ENCODE results near the gene FNDC3B. TPM values are rescaled to one million over a fixed set of nuclear protein-coding genes. Genes with fewer than 3 reads are reported as not detected.

The FNDC3B gene
- total and polyA plus RNA-seq, 2 of the 8 experiments (the other 6 are each of a cell fraction or from before 2014, with no cell fraction given), result 14.1 to 44.4 TPM

DNA sequence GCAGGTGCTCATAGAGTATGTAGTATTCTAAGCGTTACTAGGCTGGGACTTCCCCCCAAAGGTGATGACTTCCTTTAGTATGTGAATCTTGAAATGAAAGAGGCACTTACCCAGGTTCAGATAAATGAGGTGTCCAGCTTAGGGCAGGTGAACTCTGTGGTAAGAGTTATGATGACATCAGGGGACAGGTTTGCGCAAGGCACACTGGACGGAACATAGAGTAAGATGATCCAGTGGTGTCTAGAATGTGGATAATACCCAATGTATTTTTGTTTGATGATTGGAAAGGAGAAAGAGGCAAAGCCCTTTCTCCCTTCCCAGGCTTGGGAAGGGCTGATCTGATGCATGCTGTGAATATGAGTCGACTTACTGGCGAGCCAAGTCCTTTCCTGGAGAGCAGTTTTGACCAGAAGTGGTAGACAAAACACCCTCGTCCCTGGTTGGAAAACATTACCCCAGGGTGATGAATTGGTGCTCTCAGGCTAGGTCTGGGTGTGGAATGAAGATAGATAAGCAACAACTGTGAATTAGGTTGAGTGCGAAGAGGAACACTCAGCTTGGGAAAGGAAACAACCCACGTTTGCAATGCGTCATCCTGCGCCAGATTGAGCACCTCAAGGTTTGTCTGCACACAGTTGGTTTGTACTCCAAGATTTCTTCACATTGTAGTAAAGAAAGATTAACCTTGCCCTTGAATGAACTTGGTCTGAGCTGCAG is 284.7 kb downstream of the FNDC3B start:
- no peak overlapping the region for H2BK12ac ChIP-seq (ENCODE audit: low read depth, low read length)
- H4K5ac ChIP-seq (ENCODE audit: insufficient read length, low read depth, low read length), result no peak overlapping the region
- no peaks in the 10 kb centered on the region for H3K4me1 ChIP-seq (replicated peaks in 1 of 4; ENCODE audit: control insufficient read depth in 3 of 4, insufficient read depth in 4 of 4, low read length in 3 of 4)
- no peak overlapping the region for H4K8ac ChIP-seq (ENCODE audit: extremely low read depth, insufficient read depth, low read length)
- H3K18ac ChIP-seq (ENCODE audit: extremely low read depth, low read length), result no peak overlapping the region
- FAIRE-seq, result no peak
- no peak overlapping the region for H4K91ac ChIP-seq (replicated peaks; ENCODE audit: insufficient read length, low read length)
- H3K4me2 ChIP-seq (ENCODE audit: insufficient read depth in 1 of 2, low read depth in 2 of 2, low read length in 2 of 2), result no peak overlapping the region
- no peak overlapping the region for H2BK5ac ChIP-seq (ENCODE audit: low read depth, low read length)
- no peak overlapping the region for H3K4ac ChIP-seq (replicated peaks; ENCODE audit: insufficient read length, low read depth, low read length)
- H3K36me3 ChIP-seq (ENCODE audit: control insufficient read depth in 2 of 4, insufficient read depth in 4 of 4, low read length in 3 of 4), result peaks cover 4 to 17% (median 9%) of the 10 kb centered on the region in 4 experiments; a peak in 6 of 8 replicates
- ChIA-PET POLR2A (ENCODE audit: partially characterized antibody) (no interaction called here), CTCF (ENCODE audit: partially characterized antibody) (interaction anchor here (0.6 to 3.9 kb wide), 8 partner anchors 8 to 419 kb away, joined by 3 to 24 read pairs (median 4); no protein-coding TSS in a partner anchor)
- no peaks in the 10 kb centered on the region; the same call in 1 of the 2 replicates for H3K79me1 ChIP-seq (ENCODE audit: low read depth, low read length)
- no peak overlapping the region for H3K23ac ChIP-seq (ENCODE audit: insufficient read length)
- H3K27ac ChIP-seq (ENCODE audit: low read depth, low read length), result no peak overlapping the region
- H2BK20ac ChIP-seq (ENCODE audit: low read length), result no peak overlapping the region
- no peak overlapping the region for H3K56ac ChIP-seq (replicated peaks; ENCODE audit: insufficient read length, low read depth, low read length)
- no peak overlapping the region for H3K4me3 ChIP-seq (ENCODE audit: extremely low read depth in 1 of 4, insufficient read depth in 2 of 4, low read depth in 3 of 4, low read length in 4 of 4)
- H4K20me1 ChIP-seq (replicated peaks in 1 of 2; ENCODE audit: control insufficient read depth in 1 of 2, insufficient read depth in 2 of 2, low read length in 2 of 2), result no peaks in the 10 kb centered on the region
- H2BK120ac ChIP-seq (replicated peaks; ENCODE audit: low read depth, low read length), result no peak overlapping the region
- H3K14ac ChIP-seq (ENCODE audit: insufficient read length), result no peak overlapping the region
- WGBS, 2 experiments (ENCODE audit: extremely low coverage in 1 of 2, insufficient coverage in 1 of 2, insufficient read length in 1 of 2, insufficient replicate concordance in 2 of 2, low coverage in 1 of 2, low lambda C conversion rate in 2 of 2, missing lambda C conversion rate in 1 of 2), result 86% methylated on average over 10 of the region's 10 CpGs; no CpG with 5 or more reads in 1 of the 2 experiments
- H2BK15ac ChIP-seq (ENCODE audit: low read length), result no peak overlapping the region
- no peaks in the 10 kb centered on the region for H3K9me3 ChIP-seq (ENCODE audit: insufficient read depth in 2 of 2, low read depth in 1 of 2, low read length in 1 of 2)
- no peak overlapping the region for H2AK5ac ChIP-seq (ENCODE audit: low read depth, low read length)
- H2AFZ ChIP-seq (ENCODE audit: low read length), result no peak overlapping the region
- no peaks in the 10 kb centered on the region for H3K27me3 ChIP-seq (replicated peaks in 1 of 4; ENCODE audit: control insufficient read depth in 3 of 4, extremely low read depth in 1 of 4, insufficient read depth in 3 of 4, low read length in 3 of 4)
- no peak overlapping the region for H3K9ac ChIP-seq (replicated peaks in 1 of 4; ENCODE audit: extremely low read depth in 1 of 4, low read depth in 3 of 4, low read length in 3 of 4)
- H3K79me2 ChIP-seq (ENCODE audit: control insufficient read depth in 1 of 2, insufficient read depth in 2 of 2, low read length in 2 of 2), result no peaks in the 10 kb centered on the region
- DNase-seq (ENCODE audit: low read depth in 1 of 2, low spot score in 2 of 2), result no peak
- H3K23me2 ChIP-seq (ENCODE audit: low read depth, low read length), result no peaks in the 10 kb centered on the region
- no peak for TF ChIP-seq HDAC6 (IDR thresholded peaks at IDR 0.05; ENCODE audit: low read depth, low read length)
- no peak for TF ChIP-seq BRCA1 (IDR thresholded peaks at IDR 0.05; ENCODE audit: low read depth, low read length)
- TF ChIP-seq TCF12 (IDR thresholded peaks at IDR 0.05; ENCODE audit: low read depth, low read length), result no peak
- no peak for TF ChIP-seq ZNF274 (IDR thresholded peaks at IDR 0.05; ENCODE audit: borderline replicate concordance, extremely low read depth, low read length)
- TF ChIP-seq RBBP5 (IDR thresholded peaks at IDR 0.05; ENCODE audit: borderline replicate concordance, low read depth, low read length), result no peak
